ENCODE results near the gene ELF5.

- TF ChIP-seq NANOG (IDR thresholded peaks at IDR 0.05; ENCODE audit: insufficient read depth, low read depth, low read length, poor library complexity, severe bottlenecking): no peak
- TF ChIP-seq EP300 (IDR thresholded peaks at IDR 0.05; ENCODE audit: borderline replicate concordance in 1 of 2, low read depth in 2 of 2, low read length in 2 of 2): no peak
- TF ChIP-seq SIN3A (conservative IDR thresholded peaks at IDR 0.05 in 1 of 2, IDR thresholded peaks at IDR 0.05 in 1 of 2; ENCODE audit: low read depth in 1 of 2, low read length in 2 of 2): no peak
- TF ChIP-seq CTCF (IDR thresholded peaks at IDR 0.05; ENCODE audit: control extremely low read depth in 1 of 3, insufficient read depth in 1 of 3, low read depth in 1 of 3, low read length in 3 of 3): no peak
- no peak for TF ChIP-seq POLR2A (IDR thresholded peaks at IDR 0.05; ENCODE audit: control extremely low read depth in 1 of 2, low read depth in 2 of 2, low read length in 2 of 2)
- no peak for TF ChIP-seq POU5F1 (IDR thresholded peaks at IDR 0.05; ENCODE audit: low read depth, low read length)
These were observed 76.1 kb downstream of the ELF5 start for GRCh38 chr11:34437224-34438125.

Data from H1 (cell line).